Muscle layer of colon (tissue), 2 donors: Measurements from ENCODE around the gene SPRR2B.
"Not testable (repeated sequence)": the region's sequence is repeated elsewhere in the genome, so short reads cannot be mapped to it uniquely, and the experiment has no call there.

Source experiments
- H3K27ac ChIP-seq: one replicate; pipeline ENCODE4 v1.7.0; 2013; ENCODE audit warnings: low read depth, mild to moderate bottlenecking, low read length, moderate library complexity
- H3K27me3 ChIP-seq, 2 donors: one replicate each; pipeline ENCODE4 v1.7.0; 2013; ENCODE audit warnings: low read length in 2 of 2, mild to moderate bottlenecking in 2 of 2; ENCODE audit not compliant: insufficient read depth in 2 of 2, control insufficient read depth in 1 of 2
- H3K36me3 ChIP-seq: one replicate; pipeline ENCODE4 v1.7.0; 2013; ENCODE audit warnings: mild to moderate bottlenecking, low read length; ENCODE audit not compliant: insufficient read depth
- H3K4me1 ChIP-seq: one replicate; pipeline ENCODE4 v1.7.0; 2013; ENCODE audit warnings: mild to moderate bottlenecking, low read length; ENCODE audit not compliant: insufficient read depth
- H3K4me3 ChIP-seq, 2 donors: one replicate each; pipeline ENCODE4 v1.7.0; 2013; ENCODE audit warnings: low read length in 2 of 2, low read depth in 1 of 2, mild to moderate bottlenecking in 1 of 2, moderate library complexity in 1 of 2
- H3K9ac ChIP-seq: one replicate; pipeline ENCODE4 v1.7.0; 2013; ENCODE audit warnings: low read length
- H3K9me3 ChIP-seq: one replicate; pipeline ENCODE4 v1.7.0; 2013; ENCODE audit warnings: mild to moderate bottlenecking, low read length
- donor health status: abdominal sarcoma.
- donor health status: Adenocarcinoma of cecum.

SPRR2B gene

DNA sequence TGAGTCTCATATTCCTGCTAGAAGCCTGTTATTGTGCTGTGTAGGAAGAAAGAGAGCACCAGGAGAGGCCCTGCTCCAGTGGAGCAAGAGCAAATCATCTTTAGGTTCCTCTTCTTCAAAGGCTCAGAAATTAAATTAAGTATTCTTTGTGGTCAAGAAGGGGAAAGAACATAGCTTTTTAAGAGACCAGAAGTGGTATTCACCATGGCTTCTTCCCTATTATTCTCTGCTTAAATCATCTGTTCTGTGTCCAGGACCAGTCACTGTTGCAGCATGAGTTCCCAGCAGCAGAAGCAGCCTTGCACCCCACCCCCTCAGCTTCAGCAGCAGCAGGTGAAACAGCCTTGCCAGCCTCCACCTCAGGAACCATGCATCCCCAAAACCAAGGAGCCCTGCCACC lies 39.3 kb downstream of the SPRR2B start:
- no peaks in the 10 kb centered on the region for H3K4me1 ChIP-seq
- no peak overlapping the region for H3K27ac ChIP-seq
- H3K9me3 ChIP-seq, result no peaks in the 10 kb centered on the region
- no peaks in the 10 kb centered on the region for H3K27me3 ChIP-seq
- H3K4me3 ChIP-seq, result no peak overlapping the region
- no peaks in the 10 kb centered on the region for H3K36me3 ChIP-seq
- no peak overlapping the region for H3K9ac ChIP-seq

DNA sequence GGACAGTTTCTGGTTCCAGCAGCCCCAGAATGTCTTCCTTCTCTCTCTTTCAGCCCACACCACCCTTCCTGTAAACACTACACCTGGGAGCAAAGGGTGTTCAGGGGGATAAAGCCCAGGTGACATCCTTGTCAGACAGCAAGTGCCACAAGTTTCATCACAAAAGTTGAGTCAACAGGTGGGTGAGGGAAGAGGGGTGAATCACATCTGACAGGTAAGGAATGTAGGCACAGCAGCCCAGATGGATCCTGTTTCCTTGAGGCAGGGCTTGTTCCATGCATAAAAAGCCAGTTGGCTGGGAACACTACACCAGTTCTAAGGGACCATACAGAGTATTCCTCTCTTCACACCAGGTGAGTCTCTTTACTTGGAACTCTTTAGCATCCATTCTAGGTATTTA lies 40.5 kb downstream of the SPRR2B start, which contains the start of gene SPRR1B:
SPRR1B (plus strand) TSS at position 309 of the 400 bp plus-strand sequence. CDS start 1,143 bp downstream, outside the sequence.
- H3K4me1 ChIP-seq, result no peaks in the 10 kb centered on the region
- H3K9ac ChIP-seq, result no peak within 1 kb of the TSS
- H3K9me3 ChIP-seq, result no peaks in the 10 kb centered on the region
- no peaks in the 10 kb centered on the region for H3K27me3 ChIP-seq
- no peak within 1 kb of the TSS for H3K27ac ChIP-seq
- H3K36me3 ChIP-seq, result no peaks in the 10 kb centered on the region
- no peak within 1 kb of the TSS for H3K4me3 ChIP-seq

DNA sequence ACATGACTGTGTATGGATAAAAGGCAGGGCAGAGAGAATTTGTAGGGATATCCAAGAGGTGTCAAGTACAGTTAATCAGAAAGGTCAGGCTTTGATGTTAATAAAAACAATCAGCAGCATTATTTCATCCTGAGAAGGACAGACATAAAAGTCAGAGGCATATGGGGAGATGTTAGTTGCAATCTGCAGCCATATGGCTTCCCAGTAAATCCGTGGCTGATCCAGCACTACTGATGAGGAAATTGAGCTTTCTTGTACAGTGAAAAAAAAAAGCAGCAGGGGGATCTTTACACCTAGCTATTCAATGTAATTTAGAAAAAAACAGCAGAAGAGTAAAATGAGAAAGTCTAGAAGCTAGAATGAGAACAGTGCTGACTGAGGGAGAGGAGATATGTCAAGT lies 42.6 kb downstream of the SPRR2B start:
- Histone ChIP-seq H3K36me3 (no peaks in the 10 kb centered on the region), H3K27me3 (no peaks in the 10 kb centered on the region), H3K4me3 (no peak overlapping the region), H3K4me1 (no peaks in the 10 kb centered on the region), H3K9ac (no peak overlapping the region), H3K27ac (no peak overlapping the region), H3K9me3 (no peaks in the 10 kb centered on the region)

DNA sequence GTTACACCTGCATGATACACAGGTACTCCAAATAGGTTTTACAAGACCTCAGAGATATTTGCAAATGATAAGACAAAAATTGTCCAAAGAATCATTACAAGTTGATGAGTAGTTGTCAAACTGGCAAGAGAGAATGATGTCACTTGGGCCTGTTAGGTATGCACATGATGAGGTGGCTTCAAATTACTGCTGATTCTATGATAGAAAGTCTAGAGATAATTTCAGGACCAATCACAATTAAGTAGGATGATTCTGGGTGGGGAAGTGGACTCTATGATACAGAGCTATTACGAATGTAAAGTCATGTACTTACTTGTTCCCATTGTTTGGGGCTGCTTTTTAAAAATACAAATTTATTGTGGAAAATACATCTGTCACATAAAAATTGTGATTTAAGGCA lies 45.6 kb downstream of the SPRR2B start:
- H3K4me1 ChIP-seq, result no peaks in the 10 kb centered on the region
- no peaks in the 10 kb centered on the region for H3K36me3 ChIP-seq
- H3K4me3 ChIP-seq, result no peak overlapping the region
- no peaks in the 10 kb centered on the region for H3K27me3 ChIP-seq
- H3K9me3 ChIP-seq, result no peaks in the 10 kb centered on the region
- H3K27ac ChIP-seq, result no peak overlapping the region
- no peak overlapping the region for H3K9ac ChIP-seq

DNA sequence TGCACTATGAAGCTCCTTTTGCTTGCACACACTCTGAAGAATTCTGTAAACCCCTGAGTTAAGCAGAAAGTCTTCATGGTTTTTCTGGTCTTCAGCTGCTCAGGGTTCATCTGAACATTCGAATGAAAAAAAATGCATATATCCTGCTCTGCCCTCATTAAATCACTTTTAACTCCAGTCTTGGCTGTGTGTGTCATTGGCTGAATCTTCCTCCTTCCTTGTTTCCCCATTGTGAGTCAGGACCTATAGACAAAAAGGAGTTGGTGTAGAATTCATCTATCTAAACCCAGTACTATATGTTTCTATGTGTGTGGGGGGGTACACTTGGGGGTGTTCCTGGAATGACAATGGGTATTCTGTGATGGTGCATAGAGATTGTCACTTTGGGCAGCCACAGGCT lies 47.0 kb downstream of the SPRR2B start:
- no peak overlapping the region for H3K27ac ChIP-seq
- no peaks in the 10 kb centered on the region for H3K4me1 ChIP-seq
- H3K9me3 ChIP-seq, result no peaks in the 10 kb centered on the region
- no peaks in the 10 kb centered on the region for H3K36me3 ChIP-seq
- H3K27me3 ChIP-seq, result no peaks in the 10 kb centered on the region
- no peak overlapping the region for H3K4me3 ChIP-seq
- H3K9ac ChIP-seq, result no peak overlapping the region

DNA sequence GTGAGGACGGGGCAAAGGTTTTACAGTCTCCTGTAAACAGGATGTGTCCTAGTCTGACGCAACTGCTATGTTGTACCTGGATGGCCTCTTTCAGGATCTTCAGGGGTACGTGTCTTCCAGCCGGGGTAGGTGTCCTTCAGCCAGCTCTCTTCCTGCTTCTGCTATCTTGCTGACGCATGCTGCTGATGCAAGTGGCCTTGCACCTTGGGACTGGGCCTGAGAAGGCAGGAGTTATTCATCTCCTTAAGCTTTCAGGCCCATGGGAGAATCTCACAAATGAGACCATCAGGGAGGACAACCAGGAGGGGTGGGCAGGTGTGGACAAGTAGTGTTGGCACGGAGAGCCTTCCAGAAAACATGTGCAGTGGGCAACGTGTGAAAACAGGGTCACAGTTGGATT lies 48.3 kb downstream of the SPRR2B start:
- Histone ChIP-seq H3K9me3 (no peaks in the 10 kb centered on the region), H3K4me3 (no peak overlapping the region), H3K36me3 (no peaks in the 10 kb centered on the region), H3K4me1 (no peaks in the 10 kb centered on the region), H3K9ac (no peak overlapping the region), H3K27me3 (no peaks in the 10 kb centered on the region), H3K27ac (no peak overlapping the region)

DNA sequence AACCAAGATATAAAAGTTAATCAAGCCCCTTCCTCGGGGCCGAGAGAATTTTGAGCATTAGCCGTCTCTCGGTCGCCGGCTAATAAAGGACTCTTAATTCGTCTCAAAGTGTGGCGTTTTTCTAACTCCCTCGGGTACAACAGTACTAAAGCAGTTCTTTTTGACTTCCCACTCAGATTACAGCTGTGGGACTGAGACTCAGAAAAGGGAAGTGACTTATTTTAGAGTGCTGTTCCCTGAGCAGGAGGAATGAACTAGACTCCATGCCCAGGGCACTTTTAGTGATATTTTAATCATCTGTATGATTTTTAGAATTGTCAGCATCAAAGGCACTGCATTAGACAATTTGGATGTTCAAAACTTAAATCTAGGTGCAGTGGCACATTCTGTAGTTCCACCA lies 49.1 kb downstream of the SPRR2B start:
- not testable (repeated sequence) for H3K4me1 ChIP-seq, H3K9ac ChIP-seq, H3K27me3 ChIP-seq, H3K36me3 ChIP-seq, H3K4me3 ChIP-seq, H3K9me3 ChIP-seq, H3K27ac ChIP-seq

DNA sequence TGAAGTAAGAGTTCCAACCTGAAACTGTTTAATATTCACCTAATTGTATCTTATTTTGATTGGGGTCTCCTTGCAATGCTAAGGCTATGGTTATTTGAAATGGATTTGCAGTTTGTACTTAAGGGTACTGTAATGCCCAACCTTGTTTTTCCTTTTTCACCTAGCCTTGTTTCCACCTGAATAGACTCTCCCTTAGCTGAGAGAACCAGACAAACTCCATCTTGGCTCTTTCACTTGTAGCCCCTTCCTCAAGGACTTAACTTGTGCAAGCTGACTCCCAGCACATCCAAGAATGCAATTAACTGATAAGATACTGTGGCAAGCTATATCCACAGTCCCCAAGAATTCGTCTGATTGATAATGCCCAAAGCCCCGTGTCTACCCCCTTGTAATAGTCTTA lies 49.6 kb downstream of the SPRR2B start:
- not testable (repeated sequence) for H3K4me3 ChIP-seq, H3K27me3 ChIP-seq, H3K9ac ChIP-seq, H3K9me3 ChIP-seq, H3K4me1 ChIP-seq, H3K36me3 ChIP-seq, H3K27ac ChIP-seq
